Astrocyte (in vitro differentiated cells and primary cell): ENCODE measurements around the gene HEMGN.

Experiments used
- EZH2 ChIP-seq: IDR thresholded peaks from 2 replicates; pipeline ENCODE4 v1.6.1; 2012; ENCODE audit warnings: mild to moderate bottlenecking, low read length, inconsistent platforms; ENCODE audit not compliant: insufficient read depth
- TF ChIP-seq, protein P1 (sequence below): IDR thresholded peaks from 2 replicates; pipeline ENCODE4 v1.5.1; 2011; ENCODE audit warnings: low read depth, mild to moderate bottlenecking, inconsistent platforms, low read length, moderate library complexity; ENCODE audit not compliant: insufficient read depth

DNA sequence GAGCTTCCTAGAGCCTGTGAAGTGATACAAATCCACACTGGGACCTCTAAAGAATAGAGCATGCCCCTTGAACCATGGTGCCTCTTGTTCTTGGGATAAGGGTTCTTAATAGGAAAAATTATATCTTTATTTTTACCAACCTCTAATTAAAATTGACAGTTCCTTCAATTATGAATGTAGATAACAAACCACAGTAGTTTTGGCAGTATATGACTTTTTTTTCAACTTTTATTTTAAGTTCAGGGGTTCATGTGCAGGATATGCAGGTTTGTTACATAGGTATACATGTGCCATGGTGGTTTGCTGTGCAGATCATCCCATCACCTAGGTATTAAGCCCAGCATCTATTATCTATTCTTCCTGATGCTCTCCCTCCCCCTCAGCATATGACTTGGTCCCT lies 974 bp downstream of the HEMGN start:
- TF ChIP-seq, protein P1, sequence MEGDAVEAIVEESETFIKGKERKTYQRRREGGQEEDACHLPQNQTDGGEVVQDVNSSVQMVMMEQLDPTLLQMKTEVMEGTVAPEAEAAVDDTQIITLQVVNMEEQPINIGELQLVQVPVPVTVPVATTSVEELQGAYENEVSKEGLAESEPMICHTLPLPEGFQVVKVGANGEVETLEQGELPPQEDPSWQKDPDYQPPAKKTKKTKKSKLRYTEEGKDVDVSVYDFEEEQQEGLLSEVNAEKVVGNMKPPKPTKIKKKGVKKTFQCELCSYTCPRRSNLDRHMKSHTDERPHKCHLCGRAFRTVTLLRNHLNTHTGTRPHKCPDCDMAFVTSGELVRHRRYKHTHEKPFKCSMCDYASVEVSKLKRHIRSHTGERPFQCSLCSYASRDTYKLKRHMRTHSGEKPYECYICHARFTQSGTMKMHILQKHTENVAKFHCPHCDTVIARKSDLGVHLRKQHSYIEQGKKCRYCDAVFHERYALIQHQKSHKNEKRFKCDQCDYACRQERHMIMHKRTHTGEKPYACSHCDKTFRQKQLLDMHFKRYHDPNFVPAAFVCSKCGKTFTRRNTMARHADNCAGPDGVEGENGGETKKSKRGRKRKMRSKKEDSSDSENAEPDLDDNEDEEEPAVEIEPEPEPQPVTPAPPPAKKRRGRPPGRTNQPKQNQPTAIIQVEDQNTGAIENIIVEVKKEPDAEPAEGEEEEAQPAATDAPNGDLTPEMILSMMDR = no peak
- TF ChIP-seq EZH2 = no peak
